Mucosa of descending colon (tissue), 3 donors: Measurements from ENCODE around the gene NEMP2. TPM values are rescaled to one million over a fixed set of nuclear protein-coding genes. Genes with fewer than 3 reads are reported as not detected.

Source experiments
- ATAC-seq: fragments of 200-7000 bp; cut with Tn5 transposase; one replicate; pipeline ENCODE4 v1.9.1; 2020; ENCODE audit warnings: mild to moderate bottlenecking, moderate library complexity
- DNase-seq, 3 donors: peaks; one replicate each; pipeline ENCODE4 v3.0.0-alpha.2; 2020
- H3K36me3 ChIP-seq: fragments of 200-600 bp; one replicate; pipeline ENCODE4 v1.8.0; 2021; ENCODE audit warnings: low read depth, mild to moderate bottlenecking
- H3K4me1 ChIP-seq: fragments of 200-600 bp; one replicate; pipeline ENCODE4 v1.8.0; 2021; ENCODE audit warnings: low read depth, mild to moderate bottlenecking
- H3K4me3 ChIP-seq: fragments of 200-600 bp; one replicate; pipeline ENCODE4 v1.8.0; 2021; ENCODE audit warnings: mild to moderate bottlenecking
- H3K9me3 ChIP-seq: fragments of 200-600 bp; one replicate; pipeline ENCODE4 v1.8.0; 2021; ENCODE audit warnings: mild to moderate bottlenecking
- intact Hi-C, 2 donors: fragments of 100-400 bp; cut with DNase I in 1 of 2; cut with micrococcal nuclease in 1 of 2; formaldehyde crosslinking; loops; one replicate each; pipeline versions ENCODE4 v1.11.0 to v1.11.1; 2022; cut with DNase I, micrococcal nuclease
- total RNA-seq, 3 donors: library from RNA; stranded (reverse); fragmentation: NEBNext Ultra II Directional in 2 of 3; extraction: Animal tissue kit (Norgen Biotek cat#: 25700) in 2 of 3; gene quantifications; one replicate each; pipeline versions ENCODE4 v1.2.1 to v1.2.4, GENCODE V29; 2021 to 2023
- TF ChIP-seq, protein P1 (sequence below): fragments of 200-600 bp; IDR thresholded peaks from one replicate; pipeline ENCODE4 v1.8.0; 2022; ENCODE audit warnings: antibody characterized with exemption, mild to moderate bottlenecking
- donor health status: DM: no; HTN: no; CAD: no; lungs with moderate emphysema.
- donor health status: DM: no; HTN: no; CAD: no.
- donor health status: DM: no; HTN: yes; CAD: no.

NEMP2 gene
- total RNA-seq, 3 donors from 2014 or later = 1.7 to 4.1 (median 4.0) TPM

DNA sequence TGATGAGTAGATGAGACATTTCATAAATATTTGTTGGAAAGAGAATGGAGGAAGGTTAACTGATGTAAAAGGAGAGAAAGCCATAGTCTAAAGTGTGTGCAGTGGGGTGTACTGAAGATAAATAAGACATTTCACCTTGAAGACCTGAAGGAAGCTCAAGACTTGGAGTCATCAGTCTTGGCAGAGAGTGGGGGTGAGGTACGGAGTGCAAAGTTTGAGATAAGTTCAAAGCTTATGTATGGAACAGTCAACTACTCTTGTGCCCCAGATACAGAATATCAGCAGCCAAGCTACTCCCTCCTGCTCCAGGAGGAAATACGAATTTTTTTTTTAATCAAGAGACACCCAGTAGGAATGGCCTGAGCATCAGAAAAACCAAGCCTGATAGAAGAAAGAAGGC lies 30.3 kb upstream of the NEMP2 start:
- ATAC-seq (no peak), DNase-seq (no peak)
- peaks cover 5% of the 10 kb centered on the region for H3K4me1 ChIP-seq
- peaks cover 10% of the 10 kb centered on the region for H3K9me3 ChIP-seq
- TF ChIP-seq, protein P1, sequence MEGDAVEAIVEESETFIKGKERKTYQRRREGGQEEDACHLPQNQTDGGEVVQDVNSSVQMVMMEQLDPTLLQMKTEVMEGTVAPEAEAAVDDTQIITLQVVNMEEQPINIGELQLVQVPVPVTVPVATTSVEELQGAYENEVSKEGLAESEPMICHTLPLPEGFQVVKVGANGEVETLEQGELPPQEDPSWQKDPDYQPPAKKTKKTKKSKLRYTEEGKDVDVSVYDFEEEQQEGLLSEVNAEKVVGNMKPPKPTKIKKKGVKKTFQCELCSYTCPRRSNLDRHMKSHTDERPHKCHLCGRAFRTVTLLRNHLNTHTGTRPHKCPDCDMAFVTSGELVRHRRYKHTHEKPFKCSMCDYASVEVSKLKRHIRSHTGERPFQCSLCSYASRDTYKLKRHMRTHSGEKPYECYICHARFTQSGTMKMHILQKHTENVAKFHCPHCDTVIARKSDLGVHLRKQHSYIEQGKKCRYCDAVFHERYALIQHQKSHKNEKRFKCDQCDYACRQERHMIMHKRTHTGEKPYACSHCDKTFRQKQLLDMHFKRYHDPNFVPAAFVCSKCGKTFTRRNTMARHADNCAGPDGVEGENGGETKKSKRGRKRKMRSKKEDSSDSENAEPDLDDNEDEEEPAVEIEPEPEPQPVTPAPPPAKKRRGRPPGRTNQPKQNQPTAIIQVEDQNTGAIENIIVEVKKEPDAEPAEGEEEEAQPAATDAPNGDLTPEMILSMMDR = no peak
- intact Hi-C loops = no loop called here
- no peaks in the 10 kb centered on the region for H3K36me3 ChIP-seq
- no peak overlapping the region for H3K4me3 ChIP-seq

DNA sequence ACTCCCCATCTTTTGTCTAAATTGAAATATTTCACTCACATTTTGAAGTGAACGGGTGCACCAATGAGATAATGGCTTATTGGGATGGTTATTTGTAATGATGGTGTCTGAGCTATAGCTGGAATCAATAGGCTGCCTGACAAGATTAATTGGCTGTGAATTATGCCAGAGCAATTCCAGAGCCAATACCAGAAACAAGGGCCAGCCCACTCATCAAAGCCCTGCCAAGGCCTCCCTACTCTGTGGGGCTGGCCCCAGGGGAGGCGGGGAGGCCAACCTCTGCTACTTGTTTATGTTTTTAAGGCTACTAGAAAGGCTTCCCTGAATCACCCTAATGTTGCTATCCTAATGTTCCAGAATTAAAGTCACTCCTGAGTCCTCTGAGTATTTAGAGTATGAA lies 29.1 kb upstream of the NEMP2 start:
- Histone ChIP-seq H3K36me3 (no peaks in the 10 kb centered on the region), H3K9me3 (peaks cover 10% of the 10 kb centered on the region), H3K4me1 (peaks cover 5% of the 10 kb centered on the region), H3K4me3 (no peak overlapping the region)
- DNase-seq = no peak
- no peak for ATAC-seq
- TF ChIP-seq, protein P1 = no peak
- intact Hi-C loops = no loop called here

DNA sequence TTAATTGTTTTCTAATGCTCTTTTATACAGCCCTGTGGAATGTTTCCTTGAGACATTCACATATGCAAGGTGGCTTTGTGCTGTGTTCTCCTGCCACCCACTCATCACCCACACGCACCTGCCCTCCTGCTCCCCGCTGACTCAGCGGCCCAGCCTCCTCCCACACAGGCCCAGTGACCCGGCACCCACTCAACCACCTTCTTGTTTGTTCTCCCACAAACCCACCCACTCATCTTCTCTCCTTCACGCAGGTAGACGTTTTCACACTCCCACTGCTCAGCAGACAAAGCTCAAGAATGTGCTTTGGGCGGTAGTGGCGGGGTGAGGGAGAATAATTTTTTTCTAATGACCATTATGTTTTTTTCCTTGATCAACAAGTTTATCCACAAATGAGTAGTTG lies 28.6 kb upstream of the NEMP2 start:
- no peak for ATAC-seq
- TF ChIP-seq, protein P1 = no peak
- Histone ChIP-seq H3K9me3 (peaks cover 9% of the 10 kb centered on the region), H3K4me3 (no peak overlapping the region), H3K36me3 (no peaks in the 10 kb centered on the region), H3K4me1 (peaks cover 5% of the 10 kb centered on the region)
- no peak for DNase-seq
- intact Hi-C loops = no loop called here

DNA sequence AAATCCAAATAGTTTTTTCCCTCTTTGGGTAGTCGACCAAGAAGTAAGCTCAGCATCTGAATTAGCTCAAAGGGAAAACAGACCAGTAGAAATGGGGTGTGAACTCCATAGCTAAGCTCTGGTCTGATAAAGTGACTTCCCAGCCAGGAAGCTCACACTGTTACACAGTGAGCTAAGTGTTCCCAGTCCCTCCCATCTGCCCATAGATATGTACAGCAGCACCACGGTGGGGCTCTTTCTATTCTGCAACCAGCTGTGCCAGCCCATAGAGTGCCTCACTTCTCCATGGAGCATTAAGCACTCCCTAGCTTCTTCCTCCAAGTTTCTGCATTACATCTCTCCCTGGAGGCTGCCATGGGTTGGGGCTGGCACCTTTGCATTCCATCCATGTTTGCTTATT lies 27.6 kb upstream of the NEMP2 start:
- DNase-seq (no peak), ATAC-seq (peak; percentile 65)
- no peaks in the 10 kb centered on the region for H3K36me3 ChIP-seq
- TF ChIP-seq, protein P1 = no peak
- H3K9me3 ChIP-seq = no peaks in the 10 kb centered on the region
- H3K4me3 ChIP-seq = no peak overlapping the region
- intact Hi-C loops = no loop called here
- H3K4me1 ChIP-seq = peaks cover 5% of the 10 kb centered on the region

DNA sequence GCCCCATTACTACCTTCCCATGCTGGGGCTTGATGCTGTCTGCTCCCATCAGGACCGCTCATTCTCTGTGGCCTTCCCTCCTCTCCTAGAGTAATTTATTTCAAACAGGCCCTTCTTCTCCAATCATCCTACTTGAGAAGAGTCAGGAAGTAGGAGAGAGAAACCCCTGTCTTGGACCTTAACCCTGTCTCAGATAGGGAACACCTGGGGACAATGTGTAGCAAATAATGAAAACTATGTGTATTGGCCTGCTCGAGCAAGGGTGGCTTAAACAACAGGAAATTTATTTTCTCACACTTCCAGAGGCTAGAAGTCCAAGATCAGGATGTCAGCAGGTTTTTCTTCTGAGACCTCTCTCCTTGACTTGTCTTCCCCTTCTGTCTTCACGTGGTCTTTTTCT lies 26.6 kb upstream of the NEMP2 start:
- TF ChIP-seq, protein P1 = no peak
- no peaks in the 10 kb centered on the region for H3K36me3 ChIP-seq
- H3K9me3 ChIP-seq = no peaks in the 10 kb centered on the region
- H3K4me3 ChIP-seq = no peak overlapping the region
- H3K4me1 ChIP-seq = peaks cover 5% of the 10 kb centered on the region
- intact Hi-C loops = no loop called here
- DNase-seq (no peak), ATAC-seq (peak; percentile 44)

DNA sequence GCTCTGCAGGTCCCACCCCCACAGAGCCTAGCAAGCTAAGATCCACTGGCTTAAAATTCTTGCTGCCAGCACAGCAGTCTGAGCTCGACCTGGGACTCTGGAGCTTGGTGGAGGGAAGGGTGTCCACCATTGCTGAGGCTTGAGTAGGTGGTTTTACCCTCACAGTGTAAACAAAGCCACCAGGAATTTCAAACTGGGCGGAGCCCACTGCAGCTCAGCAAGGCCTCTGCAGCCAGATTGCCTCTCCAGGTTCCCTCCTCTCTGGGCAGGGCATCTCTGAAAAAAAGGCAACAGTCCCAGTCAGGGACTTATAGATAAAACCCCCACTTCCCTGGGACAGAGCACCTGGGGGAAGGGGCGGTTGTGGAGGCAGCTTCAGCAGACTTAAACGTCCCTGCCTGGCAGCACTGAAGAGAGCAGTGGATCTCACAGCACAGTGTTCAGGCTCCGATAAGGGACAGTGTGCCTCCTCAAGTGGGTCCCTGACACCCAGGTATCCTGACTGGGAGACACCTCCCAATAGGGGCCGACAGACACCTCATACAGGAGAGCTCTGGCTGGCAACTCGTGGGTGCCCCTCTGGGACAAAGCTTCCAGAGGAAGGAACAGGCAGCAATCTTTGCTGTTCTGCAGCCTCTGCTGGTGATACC lies 20.0 kb upstream of the NEMP2 start:
- intact Hi-C loops = no loop called here
- ATAC-seq (peak; percentile 32), DNase-seq (peak in 1 of 3 donors; percentile 36)
- H3K4me1 ChIP-seq = no peaks in the 10 kb centered on the region
- H3K9me3 ChIP-seq = no peaks in the 10 kb centered on the region
- TF ChIP-seq, protein P1 = no peak
- H3K36me3 ChIP-seq = no peaks in the 10 kb centered on the region
- no peak overlapping the region for H3K4me3 ChIP-seq
